ENCODE measurements around the gene GET3. TPM values are rescaled to one million over a fixed set of nuclear protein-coding genes. Genes with fewer than 3 reads are reported as not detected.

The GET3 gene
- total and polyA plus RNA-seq, 4 donors, result 22.8 to 44.1 (median 27.2) TPM

DNA sequence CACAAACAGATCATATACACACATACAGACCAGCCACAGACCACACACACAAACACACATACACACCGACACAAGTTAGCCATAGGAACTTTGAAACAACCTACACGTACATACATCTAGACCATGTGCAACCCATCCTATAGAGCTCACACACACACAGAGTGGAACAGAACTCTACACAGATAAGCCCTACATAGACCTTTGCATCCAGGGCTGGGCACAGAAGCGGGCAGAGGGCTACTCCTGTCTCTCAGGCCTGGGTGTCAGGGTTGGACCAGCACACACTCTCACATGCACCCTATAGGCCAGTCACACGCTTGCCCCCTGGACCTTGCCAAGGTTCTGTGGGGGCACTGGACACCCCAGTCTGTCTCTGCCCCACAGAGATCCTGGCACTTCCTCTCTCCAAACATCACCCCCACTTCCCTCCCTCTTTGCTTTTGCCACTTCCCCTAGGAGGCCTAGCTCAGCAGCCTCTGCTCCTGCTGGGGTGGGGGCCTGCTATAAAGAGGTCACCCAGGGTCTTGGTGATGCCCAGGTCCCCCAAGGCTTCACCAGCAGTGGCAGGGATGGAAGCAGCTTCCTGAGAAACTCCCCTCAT is 48.2 kb downstream of the GET3 start (continued):
- TF ChIP-seq, protein P1, sequence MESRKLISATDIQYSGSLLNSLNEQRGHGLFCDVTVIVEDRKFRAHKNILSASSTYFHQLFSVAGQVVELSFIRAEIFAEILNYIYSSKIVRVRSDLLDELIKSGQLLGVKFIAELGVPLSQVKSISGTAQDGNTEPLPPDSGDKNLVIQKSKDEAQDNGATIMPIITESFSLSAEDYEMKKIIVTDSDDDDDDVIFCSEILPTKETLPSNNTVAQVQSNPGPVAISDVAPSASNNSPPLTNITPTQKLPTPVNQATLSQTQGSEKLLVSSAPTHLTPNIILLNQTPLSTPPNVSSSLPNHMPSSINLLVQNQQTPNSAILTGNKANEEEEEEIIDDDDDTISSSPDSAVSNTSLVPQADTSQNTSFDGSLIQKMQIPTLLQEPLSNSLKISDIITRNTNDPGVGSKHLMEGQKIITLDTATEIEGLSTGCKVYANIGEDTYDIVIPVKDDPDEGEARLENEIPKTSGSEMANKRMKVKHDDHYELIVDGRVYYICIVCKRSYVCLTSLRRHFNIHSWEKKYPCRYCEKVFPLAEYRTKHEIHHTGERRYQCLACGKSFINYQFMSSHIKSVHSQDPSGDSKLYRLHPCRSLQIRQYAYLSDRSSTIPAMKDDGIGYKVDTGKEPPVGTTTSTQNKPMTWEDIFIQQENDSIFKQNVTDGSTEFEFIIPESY (IDR thresholded peaks at IDR 0.05), result no peak
- no peak for TF ChIP-seq NR2F2 (IDR thresholded peaks at IDR 0.05)

DNA sequence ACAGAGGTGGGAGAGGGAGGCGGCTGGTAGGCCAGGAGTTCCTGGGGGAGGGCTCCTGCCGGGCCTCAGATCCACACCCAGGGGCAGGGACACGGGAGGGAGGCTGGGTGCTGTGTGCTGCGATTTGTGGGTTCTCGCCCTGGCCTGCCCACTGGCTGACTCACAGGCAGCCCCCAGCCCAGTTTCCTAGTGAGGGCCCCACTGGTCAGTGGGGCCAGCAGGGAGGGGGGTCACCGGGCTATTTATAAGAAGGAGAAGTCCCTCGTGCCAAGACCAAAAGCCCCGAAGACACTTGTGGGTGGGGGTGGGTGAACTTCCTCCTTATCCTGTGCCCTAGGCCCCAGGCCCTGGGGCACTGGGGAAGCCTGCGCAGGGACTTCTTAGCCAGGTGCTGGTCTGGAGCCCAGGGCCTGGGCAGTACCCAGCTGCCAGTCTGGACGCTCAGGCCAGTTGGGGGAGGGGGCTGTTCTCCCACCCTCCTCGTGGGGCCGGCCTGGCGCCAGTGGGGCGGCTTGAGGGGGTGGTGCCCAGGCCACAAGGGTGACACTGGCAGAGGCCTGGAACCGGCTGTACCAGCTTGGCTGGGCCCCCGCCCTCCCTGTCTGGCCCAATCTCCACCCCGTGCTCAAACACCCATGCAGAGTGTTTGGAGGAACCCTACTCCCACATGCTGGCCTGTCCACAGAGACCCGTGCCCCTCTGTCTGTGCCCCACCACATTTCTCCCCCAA is 49.0 kb downstream of the GET3 start:
- no peaks in the 10 kb centered on the region for H3K9me3 ChIP-seq (ENCODE audit: control insufficient read depth in 4 of 4, low read length in 3 of 4)
- H3K4me1 ChIP-seq (ENCODE audit: control insufficient read depth in 4 of 4, insufficient read depth in 4 of 4, low read length in 3 of 4), result peaks cover 11 to 52% (median 31%) of the 10 kb centered on the region in 4 donors
- H3K4me3 ChIP-seq (ENCODE audit: low read depth in 1 of 3, low read length in 3 of 3), result no peak overlapping the region
- H3K27ac ChIP-seq (ENCODE audit: low read depth in 1 of 2, low read length in 2 of 2), result peak overlapping the region; percentile 67 to 86
- H3K9ac ChIP-seq (ENCODE audit: low read depth in 1 of 2, low read length in 2 of 2), result no peak overlapping the region
- TF ChIP-seq, protein P2, sequence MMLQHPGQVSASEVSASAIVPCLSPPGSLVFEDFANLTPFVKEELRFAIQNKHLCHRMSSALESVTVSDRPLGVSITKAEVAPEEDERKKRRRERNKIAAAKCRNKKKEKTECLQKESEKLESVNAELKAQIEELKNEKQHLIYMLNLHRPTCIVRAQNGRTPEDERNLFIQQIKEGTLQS (IDR thresholded peaks at IDR 0.05), result no peak
- peak; percentile 10 for TF ChIP-seq SP1 (IDR thresholded peaks at IDR 0.05)
- peak; percentile 53 for DNase-seq (ENCODE audit: low spot score)
- WGBS, result 56% methylated on average over 18 of the region's 18 CpGs
- H3K36me3 ChIP-seq (ENCODE audit: control insufficient read depth in 4 of 4, insufficient read depth in 3 of 4, low read depth in 1 of 4, low read length in 3 of 4), result no peaks in the 10 kb centered on the region
- no peaks in the 10 kb centered on the region for H3K27me3 ChIP-seq (ENCODE audit: control insufficient read depth in 4 of 4, insufficient read depth in 4 of 4, low read length in 3 of 4)

DNA sequence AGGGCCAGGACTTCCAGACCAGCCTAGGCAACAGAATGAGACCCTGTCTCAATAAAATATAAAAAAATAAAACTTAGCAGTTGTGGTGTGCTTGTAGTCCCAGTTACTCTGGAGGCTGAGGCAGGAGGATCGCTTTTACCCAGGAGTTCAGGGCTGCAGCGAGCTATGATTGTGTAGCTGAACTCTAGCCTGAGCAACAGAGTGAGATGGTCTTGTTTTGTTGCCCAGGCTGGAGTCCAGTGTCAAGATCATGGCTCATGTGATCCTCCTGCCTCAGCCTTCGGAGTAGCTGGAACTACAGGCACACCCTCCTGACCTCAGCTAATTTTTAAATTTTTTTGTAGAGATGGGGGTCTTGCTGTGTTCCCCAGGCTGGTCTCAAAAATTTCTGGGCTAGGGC is 49.7 kb downstream of the GET3 start:
- peaks cover 11 to 52% (median 31%) of the 10 kb centered on the region in 4 donors for H3K4me1 ChIP-seq (ENCODE audit: control insufficient read depth in 4 of 4, insufficient read depth in 4 of 4, low read length in 3 of 4)
- no peaks in the 10 kb centered on the region for H3K9me3 ChIP-seq (ENCODE audit: control insufficient read depth in 4 of 4, low read length in 3 of 4)
- WGBS, result 87% methylated on average over 3 of the region's 3 CpGs
- no peaks in the 10 kb centered on the region for H3K36me3 ChIP-seq (ENCODE audit: control insufficient read depth in 4 of 4, insufficient read depth in 3 of 4, low read depth in 1 of 4, low read length in 3 of 4)
- H3K27ac ChIP-seq (ENCODE audit: low read depth in 1 of 2, low read length in 2 of 2), result peak overlapping the region; percentile 67 to 86
- no peak overlapping the region for H3K9ac ChIP-seq (ENCODE audit: low read depth in 1 of 2, low read length in 2 of 2)
- no peak for DNase-seq (ENCODE audit: low spot score)
- no peak for TF ChIP-seq NR2F2 (IDR thresholded peaks at IDR 0.05)
- TF ChIP-seq, protein P3, sequence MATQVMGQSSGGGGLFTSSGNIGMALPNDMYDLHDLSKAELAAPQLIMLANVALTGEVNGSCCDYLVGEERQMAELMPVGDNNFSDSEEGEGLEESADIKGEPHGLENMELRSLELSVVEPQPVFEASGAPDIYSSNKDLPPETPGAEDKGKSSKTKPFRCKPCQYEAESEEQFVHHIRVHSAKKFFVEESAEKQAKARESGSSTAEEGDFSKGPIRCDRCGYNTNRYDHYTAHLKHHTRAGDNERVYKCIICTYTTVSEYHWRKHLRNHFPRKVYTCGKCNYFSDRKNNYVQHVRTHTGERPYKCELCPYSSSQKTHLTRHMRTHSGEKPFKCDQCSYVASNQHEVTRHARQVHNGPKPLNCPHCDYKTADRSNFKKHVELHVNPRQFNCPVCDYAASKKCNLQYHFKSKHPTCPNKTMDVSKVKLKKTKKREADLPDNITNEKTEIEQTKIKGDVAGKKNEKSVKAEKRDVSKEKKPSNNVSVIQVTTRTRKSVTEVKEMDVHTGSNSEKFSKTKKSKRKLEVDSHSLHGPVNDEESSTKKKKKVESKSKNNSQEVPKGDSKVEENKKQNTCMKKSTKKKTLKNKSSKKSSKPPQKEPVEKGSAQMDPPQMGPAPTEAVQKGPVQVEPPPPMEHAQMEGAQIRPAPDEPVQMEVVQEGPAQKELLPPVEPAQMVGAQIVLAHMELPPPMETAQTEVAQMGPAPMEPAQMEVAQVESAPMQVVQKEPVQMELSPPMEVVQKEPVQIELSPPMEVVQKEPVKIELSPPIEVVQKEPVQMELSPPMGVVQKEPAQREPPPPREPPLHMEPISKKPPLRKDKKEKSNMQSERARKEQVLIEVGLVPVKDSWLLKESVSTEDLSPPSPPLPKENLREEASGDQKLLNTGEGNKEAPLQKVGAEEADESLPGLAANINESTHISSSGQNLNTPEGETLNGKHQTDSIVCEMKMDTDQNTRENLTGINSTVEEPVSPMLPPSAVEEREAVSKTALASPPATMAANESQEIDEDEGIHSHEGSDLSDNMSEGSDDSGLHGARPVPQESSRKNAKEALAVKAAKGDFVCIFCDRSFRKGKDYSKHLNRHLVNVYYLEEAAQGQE (IDR thresholded peaks at IDR 0.05), result no peak
- no peak overlapping the region for H3K4me3 ChIP-seq (ENCODE audit: low read depth in 1 of 3, low read length in 3 of 3)
- no peaks in the 10 kb centered on the region for H3K27me3 ChIP-seq (ENCODE audit: control insufficient read depth in 4 of 4, insufficient read depth in 4 of 4, low read length in 3 of 4)

DNA sequence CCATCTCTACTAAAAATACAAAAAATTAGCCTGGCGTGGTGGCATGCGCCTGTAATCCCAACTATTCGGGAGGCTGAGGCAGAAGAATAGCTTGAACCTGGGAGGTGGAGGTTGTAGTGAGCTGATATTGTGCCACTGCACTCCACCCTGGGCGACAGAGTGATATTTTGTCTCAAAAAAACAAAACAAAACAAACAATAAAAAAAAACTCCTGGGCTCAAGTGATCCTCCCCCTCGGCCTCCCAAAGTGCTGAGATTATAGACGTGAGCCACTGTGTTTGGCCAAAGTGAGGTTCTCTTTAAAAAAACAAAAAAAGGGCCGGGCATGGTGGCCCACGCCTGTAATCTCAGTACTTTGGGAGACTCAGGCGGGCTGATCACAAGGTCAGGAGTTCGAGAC is 50.2 kb downstream of the GET3 start:
- peaks cover 11 to 47% (median 29%) of the 10 kb centered on the region in 4 donors for H3K4me1 ChIP-seq (ENCODE audit: control insufficient read depth in 4 of 4, insufficient read depth in 4 of 4, low read length in 3 of 4)
- H3K9ac ChIP-seq (ENCODE audit: low read depth in 1 of 2, low read length in 2 of 2), result no peak overlapping the region
- TF ChIP-seq FOXA1 (IDR thresholded peaks at IDR 0.05) (no peak), NR2F2 (IDR thresholded peaks at IDR 0.05) (no peak), RXRA (IDR thresholded peaks at IDR 0.05) (no peak), JUND (IDR thresholded peaks at IDR 0.05) (no peak), SP1 (IDR thresholded peaks at IDR 0.05) (no peak), EGR1 (IDR thresholded peaks at IDR 0.05; ENCODE audit: low read depth in 2 of 2) (no peak), GABPA (IDR thresholded peaks at IDR 0.05 in 1 of 2, conservative IDR thresholded peaks at IDR 0.05 in 1 of 2) (no peak), HNF4G (IDR thresholded peaks at IDR 0.05) (no peak), HNF4A (conservative IDR thresholded peaks at IDR 0.05) (no peak)
- TF ChIP-seq, protein P4, sequence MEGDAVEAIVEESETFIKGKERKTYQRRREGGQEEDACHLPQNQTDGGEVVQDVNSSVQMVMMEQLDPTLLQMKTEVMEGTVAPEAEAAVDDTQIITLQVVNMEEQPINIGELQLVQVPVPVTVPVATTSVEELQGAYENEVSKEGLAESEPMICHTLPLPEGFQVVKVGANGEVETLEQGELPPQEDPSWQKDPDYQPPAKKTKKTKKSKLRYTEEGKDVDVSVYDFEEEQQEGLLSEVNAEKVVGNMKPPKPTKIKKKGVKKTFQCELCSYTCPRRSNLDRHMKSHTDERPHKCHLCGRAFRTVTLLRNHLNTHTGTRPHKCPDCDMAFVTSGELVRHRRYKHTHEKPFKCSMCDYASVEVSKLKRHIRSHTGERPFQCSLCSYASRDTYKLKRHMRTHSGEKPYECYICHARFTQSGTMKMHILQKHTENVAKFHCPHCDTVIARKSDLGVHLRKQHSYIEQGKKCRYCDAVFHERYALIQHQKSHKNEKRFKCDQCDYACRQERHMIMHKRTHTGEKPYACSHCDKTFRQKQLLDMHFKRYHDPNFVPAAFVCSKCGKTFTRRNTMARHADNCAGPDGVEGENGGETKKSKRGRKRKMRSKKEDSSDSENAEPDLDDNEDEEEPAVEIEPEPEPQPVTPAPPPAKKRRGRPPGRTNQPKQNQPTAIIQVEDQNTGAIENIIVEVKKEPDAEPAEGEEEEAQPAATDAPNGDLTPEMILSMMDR (IDR thresholded peaks at IDR 0.05; ENCODE audit: low read depth, low read length, missing input control), result no peak

More for the DNA sequence above, 50.2 kb downstream of the GET3 start:
- Histone ChIP-seq H3K36me3 (ENCODE audit: control insufficient read depth in 4 of 4, insufficient read depth in 3 of 4, low read depth in 1 of 4, low read length in 3 of 4) (no peaks in the 10 kb centered on the region), H3K9me3 (ENCODE audit: control insufficient read depth in 4 of 4, low read length in 3 of 4) (no peaks in the 10 kb centered on the region), H3K4me3 (ENCODE audit: low read depth in 1 of 3, low read length in 3 of 3) (no peak overlapping the region), H3K27ac (ENCODE audit: low read depth in 1 of 2, low read length in 2 of 2) (peak overlapping the region in 1 of 2 donors; percentile 86), H3K27me3 (ENCODE audit: control insufficient read depth in 4 of 4, insufficient read depth in 4 of 4, low read length in 3 of 4) (no peaks in the 10 kb centered on the region)
- DNase-seq (ENCODE audit: low spot score), result no peak
- 87% methylated on average over 10 of the region's 10 CpGs for WGBS

All from liver (tissue), 9 donors.